GM19035 (cell line): ENCODE results near the gene JAKMIP3.

Experiments
- ATAC-seq: cut with Tn5 transposase; IDR thresholded peaks from one replicate; pipeline ENCODE4 v1.9.1; 2021; ENCODE audit not compliant: unreplicated experiment

Gene JAKMIP3

DNA sequence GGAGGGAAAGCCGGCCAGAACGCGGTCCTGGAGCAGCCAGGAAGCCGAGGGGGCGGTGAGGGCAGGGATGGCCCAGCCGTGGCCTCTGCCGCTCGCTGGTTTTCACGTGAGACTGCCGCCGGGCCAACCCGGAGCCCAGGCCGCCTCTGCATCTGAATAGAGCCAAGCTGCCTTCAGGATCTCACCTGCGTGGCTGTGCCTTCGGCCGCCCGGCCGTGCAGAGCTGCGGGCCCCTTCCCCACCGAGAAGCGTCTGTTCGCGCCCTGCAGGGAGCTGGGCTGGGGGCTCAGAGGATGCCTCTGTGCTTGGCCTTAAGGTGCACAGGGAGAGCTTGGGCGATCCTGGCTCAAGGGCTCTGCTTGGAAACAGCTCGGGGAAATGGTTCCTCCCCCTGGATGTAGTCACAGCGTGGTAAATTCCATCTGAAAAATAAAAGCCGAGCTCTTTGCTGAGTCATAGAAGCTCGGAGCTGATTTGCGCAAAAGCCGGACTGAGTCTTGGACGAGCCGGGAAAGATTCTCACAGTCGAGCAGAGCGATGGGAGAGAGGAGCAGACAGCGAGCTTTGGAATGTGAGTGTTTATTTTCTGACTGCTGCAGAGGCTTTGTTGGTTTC, at the start of gene JAKMIP3:
Gene JAKMIP3, plus strand, starts transcription at position 456 of the 615 bp plus-strand sequence. CDS start 38,863 bp downstream, outside the sequence.
- no peak for ATAC-seq

DNA sequence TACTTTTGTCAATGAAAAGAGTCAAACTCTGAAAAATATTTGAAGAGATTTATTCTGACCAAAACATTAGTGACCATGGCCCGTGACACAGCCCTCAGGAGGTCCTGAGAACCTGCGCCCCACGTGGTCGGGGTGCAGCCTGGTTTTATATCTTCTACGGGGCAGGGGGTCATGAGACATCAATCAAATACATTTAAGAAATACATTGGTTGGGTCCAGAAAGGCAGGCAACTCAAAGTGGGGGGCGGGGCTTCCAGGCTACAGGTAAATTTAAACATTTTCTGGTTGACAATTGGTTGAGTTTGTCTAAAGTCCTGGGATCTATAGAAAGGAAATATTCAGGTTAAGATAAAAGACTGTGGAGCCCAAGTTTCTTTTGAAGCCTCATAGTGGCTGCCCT, 49.2 kb upstream of the JAKMIP3 start:
- no peak for ATAC-seq

DNA sequence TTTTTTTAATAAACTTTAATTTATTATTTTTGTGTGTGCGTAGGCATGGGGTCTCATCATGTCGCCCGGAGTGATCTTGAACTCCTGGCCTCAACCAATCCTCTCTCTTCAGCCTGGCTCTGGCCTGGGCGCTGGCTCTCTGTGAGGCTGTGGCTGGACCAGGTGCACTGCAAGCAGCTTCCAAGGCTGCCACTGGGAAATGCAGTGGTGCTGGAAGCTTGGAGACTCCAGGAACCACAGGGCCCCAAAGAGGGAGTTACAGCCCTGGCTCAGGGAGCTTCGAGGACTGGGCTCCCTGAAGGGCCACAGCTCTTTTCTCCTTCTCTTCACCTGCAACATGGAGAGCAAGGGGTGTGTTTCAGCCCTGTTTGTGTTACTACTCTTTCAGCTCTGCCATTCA, 47.3 kb upstream of the JAKMIP3 start:
- no peak for ATAC-seq

DNA sequence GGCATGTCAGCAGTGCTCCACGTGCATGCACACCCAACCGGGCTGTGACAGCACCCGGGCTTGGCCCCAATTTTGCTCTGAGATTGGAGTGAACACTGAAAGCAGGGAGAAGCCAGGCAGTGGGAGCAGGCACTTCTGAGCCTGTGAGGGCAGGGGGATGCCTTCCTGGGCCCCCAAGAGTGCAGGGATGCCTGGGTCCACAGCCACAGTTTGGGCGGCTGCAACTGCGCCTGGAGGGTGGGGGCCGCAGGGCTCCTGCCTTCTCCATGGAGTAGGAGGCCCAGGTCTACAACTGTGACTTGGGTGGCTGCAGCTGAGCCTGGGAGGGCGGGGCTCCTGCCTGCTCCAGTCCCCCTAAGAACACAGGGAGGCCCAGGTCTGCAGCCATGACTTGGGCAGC, 46.4 kb upstream of the JAKMIP3 start:
- no peak for ATAC-seq

DNA sequence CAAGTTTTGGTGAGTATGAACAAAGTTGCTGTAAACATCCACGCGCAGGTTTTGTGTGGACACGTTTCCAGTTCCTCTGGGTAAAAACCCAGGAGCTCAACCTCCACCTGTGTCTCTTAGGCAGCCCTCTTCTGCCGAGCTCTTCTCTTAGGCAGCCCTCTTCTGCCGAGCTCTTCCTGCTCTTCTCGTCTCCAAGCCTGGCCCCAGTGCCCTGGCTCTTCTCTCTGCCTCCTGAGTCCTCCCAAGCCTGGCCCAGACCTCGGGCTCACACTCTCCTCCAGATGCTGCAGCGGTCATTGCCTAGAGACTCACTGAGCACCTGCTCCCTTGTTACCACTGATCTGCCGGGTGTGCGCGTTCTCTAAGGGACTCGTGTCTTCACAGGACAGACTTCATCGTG, 45.3 kb upstream of the JAKMIP3 start:
- no peak for ATAC-seq

DNA sequence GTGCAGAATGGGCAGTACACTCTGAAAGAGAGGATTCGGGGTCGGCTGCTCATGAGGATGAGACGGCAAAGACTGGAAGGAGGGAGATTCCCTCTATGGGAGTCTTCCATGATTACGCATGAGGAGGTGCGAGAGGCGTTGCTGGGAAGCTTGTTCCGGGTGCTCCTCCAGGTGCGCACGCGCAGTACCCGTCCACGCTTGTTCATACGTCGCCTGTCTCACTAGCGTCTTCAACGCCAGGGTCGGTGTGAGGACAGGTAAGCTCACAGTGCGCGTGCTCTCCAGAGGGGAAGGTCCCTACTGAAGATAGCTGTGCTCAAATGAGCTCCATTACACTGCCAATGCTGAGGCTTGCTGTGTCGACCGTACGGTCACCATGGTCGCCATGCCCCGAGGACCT, 44.7 kb upstream of the JAKMIP3 start:
- no peak for ATAC-seq

DNA sequence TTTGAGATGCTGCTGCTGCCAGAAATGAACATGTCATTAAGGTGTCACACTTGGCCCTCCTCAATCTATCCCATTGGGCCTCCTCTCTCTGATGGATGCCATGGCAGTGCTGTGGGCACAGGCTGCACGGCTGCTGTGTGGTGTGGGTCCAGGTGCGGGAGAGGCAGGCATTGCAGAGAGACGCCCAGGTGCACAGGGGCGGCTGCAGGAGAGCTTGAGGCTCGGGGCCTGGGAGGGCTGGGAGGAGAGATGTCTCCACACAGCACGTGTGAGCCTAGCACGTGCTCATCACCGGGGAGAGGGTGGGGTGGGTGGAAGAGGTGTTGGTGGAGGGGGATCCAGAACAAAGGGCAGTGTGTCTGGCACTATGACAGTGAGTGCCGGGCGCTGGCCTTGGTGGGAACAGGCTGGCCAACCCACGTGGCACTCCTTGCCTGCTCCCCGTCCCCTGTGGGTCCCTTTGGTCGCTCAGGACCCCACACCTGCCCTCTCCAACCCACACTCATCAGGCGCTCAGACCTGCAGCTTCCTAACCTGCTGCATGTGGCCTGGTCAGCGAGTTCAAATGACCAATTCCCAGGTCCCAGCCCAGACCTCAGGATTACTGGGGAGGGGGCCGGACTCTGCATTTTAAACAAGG, 44.1 kb upstream of the JAKMIP3 start:
- ATAC-seq: no peak

DNA sequence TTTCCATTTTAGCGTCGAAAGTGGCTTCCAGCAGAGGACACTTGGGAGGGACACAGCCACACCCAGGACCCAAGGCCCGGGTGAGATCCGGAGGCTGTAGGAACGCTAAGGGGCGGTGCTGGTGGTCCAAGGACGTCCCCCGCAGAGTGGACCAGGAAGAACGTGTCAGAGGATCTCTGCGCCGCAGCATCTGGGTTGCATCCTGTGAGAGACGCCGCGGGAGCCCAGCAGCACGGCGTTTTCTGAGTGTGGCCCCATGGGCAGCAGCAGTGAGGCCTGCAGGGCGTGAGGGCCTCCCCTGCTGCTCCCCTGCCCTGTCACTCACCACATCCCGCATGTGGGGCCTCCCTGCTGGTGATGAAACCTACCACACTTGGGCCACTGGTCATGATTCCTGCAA, 43.5 kb upstream of the JAKMIP3 start:
- ATAC-seq: no peak

DNA sequence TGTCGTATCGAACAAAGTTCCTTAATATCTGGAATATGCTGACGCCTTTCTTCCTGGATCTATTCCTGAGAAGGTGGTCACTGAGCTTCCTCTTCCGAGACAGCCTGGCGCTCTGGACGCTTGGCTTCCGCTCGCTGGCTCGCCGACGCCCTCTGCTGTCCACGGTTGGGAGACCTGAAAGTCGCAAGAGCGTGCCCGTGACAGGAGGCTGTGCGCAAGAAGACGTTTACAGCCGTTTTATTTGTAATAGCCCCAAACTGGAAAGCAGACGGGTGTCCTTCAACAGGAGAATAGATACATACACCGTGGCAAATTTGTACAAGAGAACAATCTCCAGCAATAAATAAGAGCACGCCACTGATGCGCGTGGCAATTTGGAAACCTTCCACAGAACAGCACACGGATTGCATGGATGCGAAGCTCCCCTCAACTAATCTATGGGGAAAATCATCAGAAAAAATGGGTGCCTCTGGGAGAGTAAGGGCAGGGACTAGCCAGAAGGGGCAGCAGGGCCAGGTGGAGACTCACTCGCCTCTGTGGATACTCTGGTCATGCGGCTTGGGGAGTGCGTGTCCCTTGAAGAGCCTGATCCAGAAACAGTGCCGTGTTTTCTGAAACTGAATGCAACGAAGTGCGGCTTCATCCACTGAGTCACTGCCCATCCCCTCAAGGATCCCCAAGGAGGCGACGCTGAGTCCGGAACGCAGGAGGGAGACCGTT, 42.5 kb upstream of the JAKMIP3 start:
- ATAC-seq: no peak

DNA sequence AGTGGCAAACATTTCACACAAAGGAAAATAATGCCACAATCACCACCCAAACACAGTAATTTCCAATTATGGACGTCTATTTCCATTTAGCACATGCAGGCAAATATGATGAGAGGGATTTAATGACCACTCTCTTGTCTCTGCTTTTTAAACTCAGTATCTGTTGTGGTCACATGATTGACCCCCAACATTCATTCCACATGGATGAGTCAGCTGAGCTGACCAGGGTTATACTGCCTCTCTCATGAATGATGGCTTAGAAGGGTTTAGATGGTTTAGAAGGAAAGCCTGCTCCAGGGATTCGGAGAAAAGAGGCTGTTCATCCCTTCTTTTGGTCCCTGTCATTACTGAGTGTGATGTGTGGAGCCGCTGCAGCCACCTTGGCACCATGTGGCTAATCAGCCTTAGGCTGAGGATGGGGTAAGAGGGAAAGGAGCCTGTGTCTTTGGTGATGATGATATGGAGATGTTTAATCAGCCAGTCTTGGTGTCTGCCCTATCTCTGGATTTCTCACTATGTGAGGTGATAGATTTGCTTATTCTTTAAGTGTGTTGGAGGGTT, 38.2 kb upstream of the JAKMIP3 start:
- ATAC-seq: no peak

DNA sequence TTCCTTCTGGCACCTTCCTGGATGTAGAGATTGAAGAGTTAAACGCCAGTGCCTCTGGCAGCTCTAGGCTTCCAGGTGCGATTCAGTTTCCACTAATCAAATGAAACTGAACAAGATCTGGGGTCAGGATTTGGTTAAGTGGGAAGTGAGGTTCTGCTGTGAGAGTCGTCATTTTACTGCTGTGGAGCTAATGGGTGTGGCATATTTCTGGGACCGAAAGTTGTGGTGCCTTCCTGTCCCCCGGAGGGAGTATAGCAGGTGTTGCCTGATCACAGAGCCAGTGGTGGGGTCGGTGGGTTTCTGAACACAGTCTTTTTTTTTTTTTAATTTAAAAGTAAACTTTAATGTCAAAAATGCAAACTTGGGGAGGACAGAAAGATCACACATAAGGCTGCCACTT, 37.0 kb upstream of the JAKMIP3 start:
- ATAC-seq: no peak

DNA sequence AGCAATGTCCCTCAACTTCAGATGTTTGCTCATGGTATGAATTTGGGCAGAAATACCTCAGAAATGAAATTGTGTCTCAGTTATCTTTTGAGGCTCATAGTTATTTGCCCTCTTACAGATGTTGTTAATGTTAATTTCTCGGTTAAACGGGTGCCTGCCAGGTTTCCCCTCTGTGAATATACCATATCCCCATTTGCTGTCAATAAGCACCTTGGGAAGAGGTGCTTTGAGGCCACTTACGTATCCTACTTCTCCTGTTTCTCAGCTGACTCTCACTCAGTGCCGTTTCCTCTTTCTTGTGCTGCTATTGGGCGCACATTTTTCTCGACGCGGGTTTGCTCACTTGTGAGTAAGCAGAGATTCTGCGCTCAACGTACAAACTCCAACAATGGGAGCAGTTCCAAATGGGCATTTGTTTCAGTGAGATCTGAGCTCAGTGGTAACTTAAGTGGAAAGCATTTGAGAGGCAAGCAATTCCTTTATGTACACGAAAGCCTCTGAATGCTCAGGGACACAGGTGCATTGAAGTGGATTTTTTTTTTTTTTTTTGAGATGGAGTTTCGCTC, 34.8 kb upstream of the JAKMIP3 start:
- ATAC-seq: no peak

DNA sequence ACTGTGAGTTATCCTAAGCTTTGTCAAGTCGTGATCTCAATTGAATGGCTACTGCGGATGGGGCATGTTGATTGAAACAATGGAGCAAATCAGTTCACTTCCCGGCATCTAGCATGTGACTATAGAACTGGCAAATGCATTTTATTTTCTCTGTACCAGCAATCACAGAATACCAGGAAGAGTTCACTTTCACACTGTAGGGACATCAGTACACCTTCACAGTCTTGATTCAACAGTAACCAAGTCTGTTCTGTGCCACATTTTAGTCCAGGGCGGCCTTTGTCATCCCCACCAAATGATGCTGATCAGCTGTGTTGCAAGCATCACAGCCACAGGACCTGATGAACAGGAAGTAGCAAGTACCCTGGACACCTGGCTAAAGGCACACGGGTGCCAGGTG, 32.1 kb upstream of the JAKMIP3 start:
- ATAC-seq: no peak

DNA sequence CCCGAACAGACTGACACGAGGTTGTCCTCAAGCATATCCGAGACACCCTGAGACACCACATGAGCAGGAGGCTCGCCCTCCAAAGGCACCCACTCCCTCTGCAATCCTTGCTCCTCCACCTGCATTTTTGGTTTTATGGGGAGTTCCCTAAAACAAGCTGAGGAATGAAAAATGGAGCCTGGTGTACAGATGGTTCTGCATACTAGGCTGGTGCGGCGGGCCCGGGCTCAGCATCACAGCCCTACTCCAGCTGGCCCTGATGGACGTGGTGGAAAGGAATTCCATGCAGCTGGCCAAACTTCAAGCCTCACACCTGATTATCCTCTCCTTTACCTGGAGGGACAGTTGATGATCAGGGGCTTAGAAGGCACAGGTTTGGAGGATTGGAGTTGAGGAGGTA, 30.3 kb upstream of the JAKMIP3 start:
- no peak for ATAC-seq

DNA sequence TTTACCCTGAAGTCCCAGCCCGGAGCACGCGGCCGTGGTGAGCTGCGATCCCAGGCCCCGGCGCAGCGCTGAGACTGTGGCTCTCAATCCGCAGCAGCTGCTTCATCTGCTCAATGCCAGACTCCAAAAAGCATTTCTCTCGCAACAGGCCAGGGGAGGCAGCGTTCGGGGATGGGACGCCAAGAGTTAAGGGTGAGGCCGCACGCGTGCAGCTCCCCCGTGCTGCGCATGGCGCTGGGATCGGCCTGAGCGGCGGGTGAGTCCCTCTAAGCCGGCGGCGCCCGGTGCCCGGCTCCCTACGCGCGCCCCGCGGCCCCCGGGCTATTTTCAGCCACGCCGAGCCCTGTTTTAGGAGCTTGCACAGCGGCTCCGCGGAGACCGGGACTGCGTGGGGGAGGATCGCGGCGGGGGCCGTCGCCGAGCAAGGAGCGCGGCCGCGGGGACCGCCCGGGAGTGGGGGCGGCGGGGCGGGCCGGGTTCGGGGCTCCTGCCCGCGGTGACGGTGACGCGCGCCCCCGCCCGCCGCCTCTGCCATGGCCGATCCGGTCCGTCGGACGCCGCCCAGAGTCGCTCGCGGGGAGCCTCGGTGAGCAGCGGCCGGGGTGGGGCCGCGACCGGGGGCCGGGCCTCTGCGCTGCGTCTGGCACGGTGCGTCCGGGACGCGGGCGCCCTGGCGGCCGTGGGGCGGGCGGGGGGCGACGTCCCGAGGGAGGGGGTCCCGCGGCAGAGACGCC, 29.4 kb upstream of the JAKMIP3 start:
- no peak for ATAC-seq

DNA sequence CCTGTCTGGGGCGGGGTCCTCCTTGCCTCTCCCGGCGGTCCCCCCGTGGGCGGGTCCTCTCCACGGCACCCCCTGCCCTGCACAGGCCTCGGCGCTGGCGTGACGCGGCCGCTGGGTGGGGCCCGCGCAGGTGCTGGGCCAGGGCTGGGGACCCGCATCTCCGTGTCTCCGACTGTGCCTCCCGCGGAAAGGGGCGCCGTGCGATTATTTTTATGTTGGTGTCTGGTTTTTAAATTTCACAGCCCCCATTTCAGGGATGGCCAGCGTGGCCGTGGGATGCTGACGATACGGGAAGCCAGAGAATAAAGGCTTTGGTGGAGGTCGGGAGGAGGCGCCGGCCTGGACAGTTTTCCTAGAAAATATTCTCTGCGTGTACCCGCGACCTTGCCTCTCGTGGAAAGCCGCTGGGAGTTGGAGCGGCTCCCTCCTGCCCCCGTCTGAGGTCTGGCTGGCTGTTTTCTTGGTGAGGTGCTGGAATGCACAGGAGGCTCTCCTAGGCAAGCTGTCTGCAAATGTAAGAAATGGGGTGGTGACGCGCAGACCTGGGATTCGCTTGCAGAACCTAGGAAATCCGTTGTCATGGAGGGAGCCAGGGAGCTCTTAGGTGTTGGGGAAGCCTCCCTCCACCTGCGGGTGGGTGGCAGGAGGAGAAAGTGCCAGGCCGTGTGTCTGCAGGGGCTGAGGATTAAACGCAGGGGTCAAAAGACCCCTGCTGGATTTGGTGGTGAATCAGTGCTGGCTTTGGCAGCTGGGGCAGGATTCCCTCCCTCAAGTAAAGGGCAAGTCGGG, 28.7 kb upstream of the JAKMIP3 start:
- no peak for ATAC-seq

DNA sequence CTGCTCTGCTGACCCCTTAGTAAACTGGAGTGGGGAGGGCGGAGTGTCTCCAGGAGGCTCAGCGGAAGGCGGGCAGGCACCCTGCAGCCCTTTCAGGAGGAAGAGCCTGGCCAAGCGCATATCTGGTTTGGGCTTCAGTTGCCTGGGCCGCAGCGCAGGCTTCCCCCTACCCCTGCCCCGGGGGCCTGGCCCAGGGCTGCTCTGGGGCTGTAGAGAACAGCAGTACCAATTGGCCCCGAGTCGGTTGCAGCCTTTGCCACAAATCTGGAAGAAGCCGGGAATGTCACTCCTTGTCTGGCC, 28.1 kb upstream of the JAKMIP3 start:
- no peak for ATAC-seq

DNA sequence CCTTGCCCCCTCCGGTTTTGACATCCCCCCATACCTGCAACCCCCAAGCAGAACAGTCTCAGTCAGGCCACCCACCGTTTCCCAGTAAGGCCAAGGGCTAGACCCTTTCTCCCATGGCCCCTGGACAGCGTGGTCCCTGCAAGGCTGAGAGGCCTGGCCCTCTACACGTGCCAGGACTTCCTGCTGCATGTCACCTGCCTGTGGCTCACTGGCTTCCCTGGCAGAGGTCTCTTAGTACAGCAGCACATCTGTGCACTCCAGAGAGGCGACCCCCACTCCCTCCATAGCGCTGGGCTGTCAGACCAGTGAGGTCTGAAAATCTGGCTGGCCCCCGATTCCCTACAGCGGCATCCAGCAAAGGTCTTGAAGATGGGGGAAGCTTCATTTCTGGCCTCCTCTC, 26.4 kb upstream of the JAKMIP3 start:
- ATAC-seq: no peak

DNA sequence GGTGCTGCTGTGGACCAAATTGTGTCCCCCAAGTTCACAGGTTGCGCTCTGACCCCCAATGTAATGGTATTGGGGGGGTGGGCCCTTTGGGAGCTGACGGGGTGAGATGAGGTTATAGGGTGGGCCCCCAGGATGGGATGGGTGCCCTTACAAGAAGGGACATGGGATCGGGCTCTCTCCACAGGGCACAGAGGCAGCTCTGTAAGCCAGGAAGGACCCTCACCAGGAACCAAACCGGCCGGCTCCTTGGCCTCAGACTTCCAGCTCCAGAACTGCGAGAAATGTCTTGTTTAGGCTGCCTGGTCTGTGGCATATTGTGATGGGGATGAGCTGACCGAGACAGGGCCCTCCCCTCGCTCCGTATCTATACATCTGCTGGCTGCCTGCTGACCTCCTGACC, 25.7 kb upstream of the JAKMIP3 start:
- no peak for ATAC-seq

DNA sequence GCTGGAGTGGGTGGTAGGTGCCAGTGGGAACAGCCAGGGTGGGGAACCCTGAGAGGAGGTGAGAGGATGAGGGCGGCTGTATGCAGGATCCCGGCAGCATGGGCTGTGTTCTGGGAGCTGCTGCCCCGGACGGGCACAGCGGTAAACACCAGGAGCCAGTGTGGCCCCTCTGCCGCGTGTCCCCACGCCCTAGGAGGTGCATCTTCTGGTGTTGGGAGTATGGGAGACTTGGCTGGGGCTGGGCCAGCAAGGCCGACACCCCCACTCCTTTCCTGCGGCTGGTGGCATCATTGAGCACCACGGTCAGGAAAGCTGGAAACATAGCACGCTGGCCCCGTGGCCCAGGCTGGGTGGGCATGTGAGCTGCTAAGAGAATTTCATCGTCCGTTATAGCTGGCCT, 24.4 kb upstream of the JAKMIP3 start:
- no peak for ATAC-seq
